HG02981 (cell line): Measurements from ENCODE around the gene SLC26A6.

Experiments
- ATAC-seq: cut with Tn5 transposase; IDR thresholded peaks from one replicate; pipeline ENCODE4 v1.9.1; 2021; ENCODE audit warnings: mild to moderate bottlenecking, moderate library complexity; ENCODE audit not compliant: unreplicated experiment

The SLC26A6 gene

DNA sequence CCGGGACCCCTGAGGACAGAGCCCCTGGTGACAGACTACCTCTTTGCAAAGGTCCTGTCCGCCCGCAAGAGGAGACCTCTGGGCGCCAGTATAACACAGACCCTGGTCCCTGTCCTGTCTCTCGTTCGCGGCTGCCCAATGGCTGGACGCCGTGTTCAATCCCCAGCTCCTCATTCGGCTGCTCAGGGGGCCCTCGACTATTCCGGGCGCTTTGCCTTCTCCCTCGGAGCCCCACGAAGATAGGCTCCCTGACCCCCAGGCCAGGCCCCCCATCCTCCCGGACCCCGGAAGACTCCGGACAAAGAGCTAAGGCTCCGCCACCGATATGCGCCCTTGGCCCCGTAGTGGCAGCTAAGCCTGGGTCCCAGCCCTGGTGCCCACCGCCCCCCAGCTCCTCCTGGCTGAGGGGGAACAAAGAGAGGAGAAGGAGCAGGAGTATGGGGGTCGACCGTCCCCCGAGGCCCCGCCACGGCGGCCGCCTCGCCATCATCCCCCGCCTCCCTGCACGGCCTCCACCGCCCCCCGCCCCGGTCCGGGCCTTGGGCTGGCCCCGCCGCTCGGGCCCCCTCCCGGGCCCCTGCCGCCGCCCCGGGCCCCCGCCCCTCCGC, 27.0 kb upstream of the SLC26A6 start:
- no peak for ATAC-seq

DNA sequence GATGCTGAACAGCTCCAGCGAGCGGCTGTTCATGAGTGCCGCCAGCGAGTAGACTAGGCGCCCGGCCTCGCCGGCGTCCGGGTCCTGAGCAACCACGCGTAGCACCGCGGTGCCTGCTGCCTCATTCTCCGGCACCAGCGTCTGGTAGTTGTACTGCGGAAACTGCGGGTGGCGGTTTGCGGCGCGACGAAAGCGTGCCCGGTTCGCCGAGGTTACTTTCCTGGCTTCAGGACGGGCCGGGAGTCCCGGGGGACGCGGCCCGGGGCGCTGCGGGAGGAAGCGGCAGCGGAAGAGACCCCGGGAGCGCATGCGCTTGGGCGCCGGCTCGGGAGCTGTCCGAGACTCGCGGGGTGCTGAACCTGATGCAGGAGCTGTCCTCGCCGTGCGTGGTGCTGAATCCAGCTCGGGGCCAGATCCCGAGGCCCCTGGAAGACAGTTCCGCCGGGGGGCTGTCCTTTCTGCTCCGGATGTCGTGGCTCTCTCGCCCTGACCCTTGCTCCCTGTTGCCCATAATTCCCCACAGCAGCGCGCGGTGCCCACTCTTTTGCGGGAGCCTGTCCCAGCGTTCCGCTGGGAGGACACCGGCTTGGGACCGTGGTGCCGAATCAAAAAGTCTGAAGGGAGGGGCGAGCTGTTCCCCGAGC, 26.4 kb upstream of the SLC26A6 start:
- no peak for ATAC-seq

DNA sequence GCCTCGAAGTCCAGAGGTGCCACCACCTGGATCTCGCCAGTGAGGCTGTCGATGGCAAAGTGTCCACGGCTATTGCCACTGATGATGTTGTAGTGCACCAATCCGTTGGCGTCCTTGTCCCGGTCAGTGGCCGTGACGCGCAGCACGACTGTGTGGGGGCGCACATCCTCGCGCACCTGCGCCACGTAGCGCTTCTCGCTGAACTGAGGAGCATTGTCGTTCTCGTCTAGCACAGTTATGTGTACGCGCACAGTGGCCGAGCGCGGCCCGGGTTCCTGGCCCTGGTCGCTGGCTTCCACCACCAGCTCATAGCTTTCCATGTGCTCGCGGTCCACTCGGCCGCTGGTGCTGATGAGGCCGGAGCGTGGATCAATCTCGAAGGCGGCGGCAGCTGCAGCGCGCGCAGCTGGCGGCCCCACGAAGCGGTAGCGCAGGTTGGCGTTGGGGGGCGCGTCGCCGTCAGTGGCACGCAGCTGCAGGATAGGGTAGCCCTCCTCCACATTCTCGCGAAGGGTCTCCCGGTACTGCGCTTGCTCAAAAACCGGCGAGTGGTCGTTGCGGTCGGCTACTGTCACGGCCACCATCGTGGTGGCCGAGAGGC, 25.6 kb upstream of the SLC26A6 start:
- no peak for ATAC-seq

DNA sequence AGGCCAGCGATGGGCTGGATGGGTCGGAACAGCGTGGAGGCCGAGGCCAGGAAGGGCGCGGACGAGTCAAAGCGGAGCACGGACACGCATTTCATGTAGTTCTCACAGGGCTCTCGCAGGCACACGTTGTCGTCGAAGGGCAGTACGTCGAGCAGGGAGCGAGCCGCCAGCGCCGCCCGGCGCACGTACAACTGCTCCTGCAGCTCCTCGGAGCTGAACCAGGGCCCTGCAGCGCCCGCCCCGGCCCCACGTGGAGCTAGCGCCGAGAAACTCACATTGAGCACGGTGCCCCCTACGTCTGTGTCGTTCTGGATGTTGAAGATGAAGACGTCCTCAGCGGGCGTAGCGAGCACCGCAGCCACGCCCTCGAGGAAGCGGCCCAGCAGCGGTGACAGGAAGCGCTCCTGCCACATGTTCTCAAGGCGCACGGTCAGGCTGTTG, 21.6 kb upstream of the SLC26A6 start:
- no peak for ATAC-seq

DNA sequence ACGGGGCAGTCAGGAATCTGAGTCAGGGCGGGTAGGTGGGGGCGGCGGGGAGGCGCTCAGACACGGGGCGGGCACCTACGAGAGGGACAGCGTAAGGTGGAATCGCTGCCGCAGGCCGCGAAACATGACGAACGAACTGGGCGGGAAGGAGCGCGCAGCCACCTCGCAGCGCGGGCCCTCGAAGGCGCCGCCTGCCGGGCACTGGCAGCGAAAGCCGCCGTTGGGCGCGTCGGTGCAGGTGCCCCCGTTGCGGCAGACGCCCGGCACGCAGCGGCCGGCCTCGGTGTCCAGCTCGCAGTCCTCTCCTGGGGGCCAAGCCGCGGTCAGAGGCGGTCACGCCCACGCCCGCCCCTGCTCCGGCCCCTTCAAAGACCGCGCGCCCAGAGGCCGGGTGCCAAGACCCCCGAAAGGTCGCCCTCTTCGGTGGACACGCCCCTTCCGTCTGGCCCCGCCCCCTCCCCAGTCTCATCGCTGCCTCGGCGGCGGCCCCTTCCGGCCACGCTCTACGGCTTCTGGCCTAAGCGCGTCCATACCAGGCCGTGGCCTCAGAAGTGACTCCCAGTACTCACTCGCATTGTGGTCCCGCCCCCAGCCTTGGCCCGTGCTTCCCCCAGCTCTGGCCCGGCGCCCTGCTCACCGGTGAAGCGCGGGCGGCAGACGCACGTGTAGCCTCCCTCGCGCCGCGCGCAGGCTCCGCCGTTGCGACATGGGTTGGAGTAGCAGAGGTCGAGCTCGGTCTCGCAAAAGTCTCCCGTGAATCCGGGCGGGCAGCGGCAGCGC, 21.0 kb upstream of the SLC26A6 start:
- peak; percentile 60 for ATAC-seq

DNA sequence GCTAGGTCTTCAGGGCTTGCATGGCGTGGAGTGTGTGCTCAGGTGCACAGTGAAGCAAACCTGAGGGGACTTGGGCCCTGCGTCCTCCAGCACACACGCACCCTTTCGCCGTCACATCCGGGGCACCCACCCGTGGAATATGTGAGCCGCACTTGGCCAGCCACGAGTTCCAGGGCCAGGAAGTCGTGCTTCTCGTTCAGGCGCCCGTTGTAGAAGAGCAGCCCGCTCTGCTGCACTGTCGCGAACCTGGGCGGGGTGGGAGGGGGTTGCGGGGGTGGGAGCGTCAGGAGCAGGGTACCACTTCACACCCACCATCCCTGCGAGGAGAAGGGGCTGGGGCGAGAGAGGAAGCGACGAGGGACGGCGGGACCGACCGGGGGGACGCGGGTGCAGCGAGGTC, 20.3 kb upstream of the SLC26A6 start:
- no peak for ATAC-seq

DNA sequence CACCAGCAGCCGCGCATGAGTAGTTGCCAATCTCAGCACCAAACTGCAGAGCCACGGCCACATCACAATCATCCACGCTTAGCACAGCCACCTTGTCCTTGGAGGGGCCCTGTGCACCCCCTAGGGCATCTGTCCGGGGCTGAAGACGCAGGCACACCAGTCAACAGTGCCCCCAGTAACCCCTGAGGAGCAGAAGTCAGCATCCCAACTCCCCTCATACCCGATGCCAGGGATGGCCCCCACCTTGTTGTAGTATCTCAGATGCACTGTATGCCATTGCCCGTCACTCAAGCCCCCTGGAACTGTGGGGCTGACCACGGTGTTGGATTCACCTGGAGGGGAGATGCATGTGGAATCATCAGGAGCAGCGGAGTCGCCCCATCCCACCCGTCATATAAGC, 19.8 kb upstream of the SLC26A6 start:
- ATAC-seq: no peak

DNA sequence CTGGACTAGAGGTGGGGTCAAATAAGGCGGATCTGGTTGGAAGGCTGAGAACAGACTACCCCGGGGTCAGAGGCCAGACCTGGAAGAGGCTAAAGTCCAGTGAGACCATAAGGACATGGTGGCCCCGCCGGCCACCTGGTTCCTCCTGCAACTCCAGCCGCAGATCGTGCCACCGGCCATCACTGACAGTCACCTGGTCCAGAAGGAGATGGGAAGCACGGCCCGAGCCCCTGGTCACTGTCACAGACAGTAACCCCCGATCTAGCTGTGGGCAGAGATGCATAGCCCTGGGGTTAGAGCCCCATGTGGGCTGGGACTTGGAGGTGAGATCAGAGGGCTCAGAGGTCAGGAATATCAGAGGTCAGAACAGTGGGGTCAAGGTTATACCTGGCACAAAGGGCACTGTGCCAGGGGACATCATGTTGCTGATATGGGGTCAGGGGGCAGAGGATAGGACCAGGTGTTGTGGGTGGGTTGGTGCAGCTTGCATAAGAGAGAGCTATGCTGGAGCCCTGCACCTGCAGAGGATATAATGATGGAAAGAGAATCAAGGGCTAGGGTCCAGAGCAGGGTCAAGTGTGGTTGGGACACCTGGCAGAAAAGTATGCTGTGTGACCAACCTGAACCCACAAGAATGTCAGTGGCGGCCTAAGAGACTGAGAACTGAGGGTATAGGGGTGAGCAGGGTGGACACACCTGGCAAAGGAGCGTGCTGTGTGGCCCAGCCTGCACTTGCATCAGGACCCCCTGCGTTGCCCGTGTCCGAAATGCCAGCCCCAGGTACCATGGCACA, 17.9 kb upstream of the SLC26A6 start:
- no peak for ATAC-seq

DNA sequence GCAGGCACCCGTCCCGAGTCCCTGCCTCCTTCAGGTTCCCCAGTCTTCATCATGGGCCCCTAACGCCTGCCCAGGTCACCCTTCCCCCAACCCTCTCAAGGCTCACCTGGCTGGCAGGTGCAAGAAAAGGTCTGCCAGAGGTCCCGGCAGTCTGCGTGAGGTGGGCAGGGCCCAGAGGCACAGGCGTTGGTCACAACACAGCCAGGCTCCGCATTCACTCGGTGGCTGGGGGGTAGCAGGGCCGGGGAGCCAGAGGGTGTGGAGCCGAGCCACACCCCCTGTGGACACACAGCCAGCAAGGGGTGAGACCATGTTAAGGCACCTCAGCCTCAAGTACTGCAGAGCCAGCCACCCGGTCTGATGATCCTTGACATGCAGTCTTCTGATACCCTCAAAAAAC, 16.5 kb upstream of the SLC26A6 start:
- no peak for ATAC-seq

DNA sequence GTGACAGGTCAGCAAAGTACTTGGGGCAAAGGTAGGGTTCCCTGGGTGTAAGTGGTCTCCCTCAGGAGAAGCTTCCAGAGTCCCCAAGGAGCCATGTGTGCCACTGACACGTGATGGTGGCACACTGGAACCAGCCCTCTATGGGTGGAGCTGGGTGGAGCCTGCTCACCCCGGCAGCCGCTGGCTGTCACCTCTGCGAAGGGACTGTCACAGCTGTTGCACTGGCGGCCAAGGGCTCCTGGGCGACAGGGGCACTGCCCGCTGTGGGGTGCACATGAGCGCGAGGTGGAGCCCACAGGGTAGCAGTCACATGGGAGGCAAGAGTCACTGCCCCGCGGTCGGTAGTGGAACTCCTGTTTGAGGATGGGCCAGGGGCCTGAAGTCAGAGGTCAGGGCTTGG, 15.5 kb upstream of the SLC26A6 start:
- no peak for ATAC-seq

DNA sequence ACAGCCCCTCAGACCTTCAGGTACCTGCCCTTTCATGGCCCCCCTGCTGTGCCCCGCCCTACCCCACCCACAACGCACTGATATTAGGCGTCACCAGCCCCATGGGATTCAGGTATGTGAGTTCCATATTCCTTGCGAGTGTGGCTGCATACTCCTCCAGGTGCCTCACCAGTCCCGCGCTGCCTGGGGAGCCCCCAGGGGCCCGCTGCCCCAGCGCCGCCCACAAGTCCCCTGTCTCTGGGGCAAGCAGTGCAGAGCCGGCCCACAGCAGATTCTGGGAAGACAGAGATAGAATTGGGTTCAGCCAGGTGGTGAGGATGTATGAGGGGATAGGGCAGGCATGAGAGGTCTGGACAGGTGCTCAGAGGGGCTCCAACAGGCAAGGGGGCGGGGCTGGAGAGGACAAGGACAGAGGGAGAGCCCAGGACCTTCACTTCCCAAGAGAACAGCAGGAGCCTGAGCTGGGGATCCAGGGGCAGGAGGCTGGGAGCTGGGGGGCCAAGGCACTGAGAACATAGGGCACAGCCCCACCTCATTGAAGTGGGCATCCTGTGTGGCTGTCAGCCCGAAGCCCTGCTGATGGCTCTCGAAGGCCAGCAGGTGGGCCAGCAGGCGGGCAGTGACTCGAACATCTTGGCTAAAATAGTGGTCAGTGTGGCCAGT, 13.1 kb upstream of the SLC26A6 start:
- no peak for ATAC-seq

DNA sequence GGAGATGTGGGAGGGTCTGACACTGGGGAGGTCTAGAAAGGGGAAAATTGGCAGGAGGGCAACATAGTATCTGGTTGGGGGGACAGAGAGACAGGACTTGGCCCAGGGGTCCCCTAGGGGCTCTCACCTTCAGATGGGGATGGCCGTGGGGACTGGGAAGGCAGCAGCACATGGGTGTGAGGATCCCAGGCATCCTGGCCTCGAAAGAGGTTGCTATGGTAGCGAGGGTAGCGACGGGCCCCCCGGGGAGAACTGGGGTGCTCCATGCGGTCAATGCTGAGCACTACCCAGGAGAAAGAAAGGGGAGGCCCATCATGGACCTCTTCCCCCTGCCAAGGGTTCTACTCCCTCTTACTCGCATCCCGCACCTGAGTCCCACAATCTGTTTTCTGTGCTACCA, 12.5 kb upstream of the SLC26A6 start:
- no peak for ATAC-seq

DNA sequence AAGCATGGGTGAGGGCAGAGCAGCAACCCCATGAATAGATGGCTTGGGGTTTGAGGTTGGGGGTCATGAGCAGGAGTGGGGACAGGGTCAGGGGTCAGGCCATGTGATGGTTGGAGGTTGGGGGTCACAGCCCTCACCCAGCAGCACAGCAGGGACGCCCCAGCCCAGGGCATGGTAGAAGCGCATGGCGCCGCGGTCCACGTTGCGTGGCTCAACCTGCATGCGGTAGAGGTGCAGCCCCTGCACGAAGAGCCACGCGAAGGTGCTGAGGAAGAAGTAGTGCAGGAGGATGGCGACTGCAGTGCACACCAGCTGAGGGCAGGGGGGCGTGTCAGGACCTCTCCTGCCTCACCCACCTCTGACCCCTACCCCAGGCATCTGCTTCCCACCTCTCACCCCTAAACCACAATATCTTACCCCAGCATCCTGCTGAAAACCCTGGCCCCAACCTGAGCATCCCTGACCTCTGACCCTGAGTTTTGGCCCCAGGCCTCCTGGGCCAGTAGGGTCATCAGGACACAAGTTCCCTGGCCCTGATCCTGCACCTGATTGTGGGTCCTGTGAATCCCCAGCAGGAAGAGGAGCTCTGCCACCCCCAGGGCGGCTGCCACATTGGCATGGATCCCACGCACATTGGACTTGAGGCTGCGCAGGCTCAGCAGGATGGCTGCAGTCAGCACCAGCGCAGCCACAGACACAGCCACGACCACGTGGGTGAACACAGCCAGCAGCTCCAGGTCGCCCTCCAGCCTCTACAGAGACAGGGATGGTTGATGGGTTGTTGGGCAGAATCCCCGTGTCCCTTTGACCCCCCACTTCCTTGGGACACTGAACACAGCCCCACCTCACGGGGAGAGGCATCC, 9.9 kb upstream of the SLC26A6 start:
- ATAC-seq: no peak

DNA sequence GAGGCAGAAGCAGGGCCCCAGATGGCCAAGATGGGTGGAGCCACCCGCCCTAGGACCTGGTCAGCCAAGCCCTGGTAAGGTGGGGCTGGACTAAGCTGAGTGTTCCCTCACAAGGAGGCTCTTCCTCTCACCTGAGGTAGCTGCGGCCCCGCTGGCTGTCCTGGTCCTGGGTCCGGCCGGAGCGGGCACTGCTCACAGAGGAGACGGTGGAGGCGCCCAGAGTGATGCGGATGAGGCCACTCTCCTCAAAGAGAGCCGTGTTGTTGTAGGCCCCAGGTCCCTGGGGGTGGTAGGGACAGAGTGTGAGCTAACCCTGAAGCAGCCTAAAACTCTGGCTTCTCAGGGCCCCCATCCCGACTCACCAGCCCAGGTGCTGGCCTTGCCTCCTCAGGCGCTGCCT, 7.3 kb upstream of the SLC26A6 start:
- ATAC-seq: no peak

DNA sequence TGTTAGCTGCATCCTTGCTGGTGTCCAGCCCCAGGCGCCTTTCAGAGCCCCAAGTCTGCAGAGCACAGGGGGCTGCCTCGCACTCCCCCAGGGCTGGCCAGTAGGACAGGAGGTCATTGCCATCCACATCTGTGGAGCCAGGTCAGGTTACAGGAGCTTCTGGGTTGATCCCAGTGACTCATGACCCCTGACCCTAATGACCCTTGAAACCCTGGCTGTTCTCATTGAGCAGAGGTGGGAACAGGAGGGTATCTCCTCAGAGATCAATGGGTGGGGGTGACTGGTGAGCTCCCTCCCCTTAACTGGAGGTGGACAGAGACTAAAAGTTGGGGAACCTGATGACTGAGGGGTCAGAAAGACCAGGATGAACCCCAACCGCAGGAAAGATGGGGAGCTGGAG, 6.1 kb upstream of the SLC26A6 start:
- ATAC-seq: no peak

DNA sequence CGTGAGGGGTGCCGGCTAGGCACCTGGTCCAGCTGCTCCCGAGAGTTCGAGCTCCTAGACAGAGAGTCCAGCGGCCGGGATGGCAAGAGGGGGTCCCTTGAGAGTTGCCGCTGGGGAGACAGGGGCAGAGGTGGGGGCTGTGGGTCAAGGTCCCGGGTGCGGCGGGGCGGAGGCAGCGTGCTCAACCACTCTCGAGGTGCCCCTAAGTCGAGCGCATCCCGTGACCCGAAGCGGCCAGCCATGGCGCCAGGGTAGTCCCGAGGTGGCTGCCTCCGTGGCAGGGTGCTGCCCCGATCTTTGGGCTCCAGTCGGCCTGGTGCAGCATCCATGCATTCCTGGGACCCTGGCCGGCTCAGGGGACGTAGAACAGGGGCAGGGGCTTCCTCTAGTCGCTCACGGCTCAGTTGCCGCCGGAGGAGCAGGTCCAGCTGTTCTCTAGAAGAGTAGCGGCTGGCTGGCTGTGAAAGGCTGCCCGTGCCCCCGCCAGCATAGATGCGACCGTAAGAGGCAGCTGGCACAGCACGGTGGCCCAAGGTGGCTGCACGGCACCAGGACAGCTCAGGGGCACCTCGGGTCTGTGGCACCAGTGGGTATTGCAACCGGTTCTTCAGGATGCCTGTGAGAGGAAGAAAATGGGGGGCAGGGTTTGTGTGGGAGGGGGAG, 4.8 kb upstream of the SLC26A6 start:
- ATAC-seq: no peak

DNA sequence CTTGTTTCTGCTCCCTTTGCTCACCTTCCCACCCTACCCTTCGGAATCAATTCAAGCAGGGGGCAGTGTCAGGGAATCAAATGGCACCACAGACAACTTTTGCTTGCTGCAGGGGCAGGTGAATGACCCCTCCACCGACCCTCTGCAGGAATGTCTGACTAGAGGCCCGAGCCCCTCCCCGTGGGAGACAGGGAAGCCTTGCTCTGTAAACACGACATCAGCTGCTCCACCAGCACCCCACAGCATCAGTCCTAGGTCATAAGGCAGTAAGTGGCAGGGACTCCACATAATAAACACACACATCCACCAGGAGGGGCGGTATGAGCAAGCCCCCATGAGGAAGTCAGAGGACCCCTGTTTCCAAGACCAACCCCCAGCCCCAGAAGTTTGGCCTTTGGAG, 2.0 kb upstream of the SLC26A6 start:
- no peak for ATAC-seq

DNA sequence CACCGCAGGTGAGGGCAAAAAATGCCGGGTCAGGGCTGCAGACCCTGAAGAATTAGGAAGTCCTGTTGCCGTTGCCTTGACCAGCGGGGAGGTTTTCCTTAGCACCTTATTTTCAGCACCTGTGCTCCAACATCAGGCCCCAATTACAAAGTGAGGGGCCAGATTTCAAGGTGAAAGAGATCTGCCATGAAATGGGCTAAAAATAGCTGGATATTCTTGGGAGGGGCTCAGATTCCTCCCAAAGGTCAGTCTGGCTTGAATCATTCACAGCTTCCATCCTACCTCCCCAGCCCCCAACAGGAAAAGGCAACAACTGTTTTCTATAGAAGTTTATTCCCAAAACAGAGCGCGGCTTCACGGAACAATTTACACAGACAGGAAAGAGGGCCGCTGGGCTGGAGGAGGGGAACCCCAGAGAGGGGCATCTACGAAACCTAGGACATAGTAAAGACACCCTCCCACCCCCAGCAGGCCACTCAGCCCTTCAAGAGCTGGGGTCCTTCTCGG, 941 bp upstream of the SLC26A6 start:
- no peak for ATAC-seq

DNA sequence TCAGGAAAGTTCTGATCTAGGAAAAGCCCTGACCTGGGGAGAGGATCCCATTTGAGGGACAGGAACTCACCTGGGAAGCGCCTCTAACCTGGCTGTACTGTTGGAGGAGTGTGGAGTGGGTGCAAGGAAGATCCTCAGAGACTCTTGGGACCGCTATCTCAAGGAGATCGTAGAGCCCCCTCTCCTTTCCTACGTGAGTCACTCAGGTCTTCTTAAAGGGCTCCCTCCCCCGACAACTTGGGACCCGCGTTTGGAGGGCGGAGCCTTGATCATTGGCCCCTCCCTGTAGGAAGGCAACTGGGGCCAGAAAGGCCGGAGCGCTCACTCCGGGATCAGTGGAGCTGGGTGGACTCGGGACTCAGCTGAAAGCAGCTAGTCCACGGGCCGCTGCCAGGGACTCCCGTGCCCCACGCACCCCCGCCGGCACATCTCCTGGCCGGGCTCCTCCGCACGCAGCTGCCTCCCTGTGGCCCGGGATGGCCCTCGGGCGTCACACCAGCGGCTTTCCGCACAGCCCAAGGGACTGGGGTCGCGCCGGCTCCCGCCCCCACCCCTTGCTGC, 520 bp downstream of the SLC26A6 start:
- ATAC-seq: peak; percentile 19
